ENCODE results near the gene CEP128.

- TF ChIP-seq CTCF (IDR thresholded peaks at IDR 0.05; ENCODE audit: low read depth, low read length) (no peak), EZH2phosphoT487 (IDR thresholded peaks at IDR 0.05; ENCODE audit: low read depth) (no peak)
These were observed 131.9 kb downstream of the CEP128 start for GRCh38 chr14:80809663-80810062.
